Measurements from ENCODE around the gene HHAT.

The HHAT gene

GRCh38 chr1:210291786-210292230, 36.9 kb upstream of the HHAT start:
- H3K27ac Mint-ChIP-seq, result peak overlapping the region; percentile 97 to 98 (median 98)
- H3K36me3 Mint-ChIP-seq (ENCODE audit: low read depth), result no peaks in the 10 kb centered on the region
- H3K4me3 Mint-ChIP-seq, result peak overlapping the region; percentile 66 to 79 (median 76)
- peaks cover 56% of the 10 kb centered on the region for H3K4me1 Mint-ChIP-seq
- peaks cover 41% of the 10 kb centered on the region for H3K27me3 Mint-ChIP-seq (ENCODE audit: low read depth)
- no peak for TF ChIP-seq CTCF (IDR thresholded peaks at IDR 0.05; ENCODE audit: unreplicated experiment in 3 of 3)
- H3K9me3 Mint-ChIP-seq, result no peaks in the 10 kb centered on the region

GRCh38 chr1:210292231-210292871, 36.4 kb upstream of the HHAT start:
- no peaks in the 10 kb centered on the region for H3K36me3 Mint-ChIP-seq (ENCODE audit: low read depth)
- TF ChIP-seq CTCF (IDR thresholded peaks at IDR 0.05; ENCODE audit: unreplicated experiment in 3 of 3), result peak in 1 of 3 experiments; percentile 33
- H3K27me3 Mint-ChIP-seq (ENCODE audit: low read depth), result peaks cover 43% of the 10 kb centered on the region
- peak overlapping the region; percentile 76 to 86 (median 79) for H3K4me3 Mint-ChIP-seq
- peaks cover 61% of the 10 kb centered on the region for H3K4me1 Mint-ChIP-seq
- H3K27ac Mint-ChIP-seq, result peak overlapping the region; percentile 97 to 98 (median 98)
- no peaks in the 10 kb centered on the region for H3K9me3 Mint-ChIP-seq

- H3K36me3 Mint-ChIP-seq (ENCODE audit: low read depth), result no peaks in the 10 kb centered on the region
Measured at GRCh38 chr1:210293171-210293607, 35.5 kb upstream of the HHAT start.

DNA sequence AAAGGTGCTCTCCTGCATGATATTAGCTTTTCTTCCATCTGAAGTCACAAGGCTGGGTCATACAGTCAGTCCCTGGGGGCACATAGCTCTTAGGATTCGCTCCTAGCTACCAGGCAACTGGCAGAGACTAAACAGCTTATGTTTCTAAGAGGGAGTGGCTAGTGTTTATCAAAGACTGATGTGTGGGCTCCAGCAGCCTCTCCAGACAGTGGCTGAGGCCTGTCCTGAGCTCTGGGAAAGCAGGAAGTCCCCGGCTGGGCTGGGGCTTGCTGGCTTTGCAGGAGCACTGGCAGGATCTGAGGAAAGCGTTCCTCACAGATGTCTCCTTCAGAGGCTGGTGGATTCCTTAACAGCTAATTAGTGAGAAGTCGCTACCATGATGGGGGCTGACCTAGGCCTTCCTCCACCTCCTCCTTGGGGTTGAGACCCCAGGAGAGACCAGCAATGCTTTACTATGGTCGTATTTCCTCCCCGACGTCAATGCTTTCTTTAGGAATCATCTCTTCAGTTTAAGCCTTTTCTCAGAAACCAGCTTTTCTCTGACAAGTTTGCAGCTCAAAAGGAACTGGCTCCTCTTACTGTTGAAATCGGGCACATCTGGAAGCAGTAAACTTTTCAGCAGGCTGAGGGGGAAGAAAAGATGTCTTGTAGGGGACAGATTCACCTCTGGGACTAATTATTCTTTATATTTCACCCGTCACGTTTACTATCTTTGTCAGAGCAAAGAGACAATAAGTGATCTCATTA, 33.5 kb upstream of the HHAT start:
- TF ChIP-seq CTCF (IDR thresholded peaks at IDR 0.05; ENCODE audit: unreplicated experiment in 3 of 3), result no peak
- no peaks in the 10 kb centered on the region for H3K9me3 Mint-ChIP-seq
- no peaks in the 10 kb centered on the region for H3K36me3 Mint-ChIP-seq (ENCODE audit: low read depth)
- peak overlapping the region; percentile 58 to 69 (median 68) for H3K4me3 Mint-ChIP-seq
- H3K4me1 Mint-ChIP-seq, result peaks cover 66% of the 10 kb centered on the region
- peaks cover 32% of the 10 kb centered on the region for H3K27me3 Mint-ChIP-seq (ENCODE audit: low read depth)
- peak overlapping the region; percentile 83 to 97 (median 96) for H3K27ac Mint-ChIP-seq

More at GRCh38 chr1:210293171-210293607, 35.5 kb upstream of the HHAT start:
- H3K27ac Mint-ChIP-seq, result peak overlapping the region; percentile 97 to 98 (median 98)
- no peaks in the 10 kb centered on the region for H3K9me3 Mint-ChIP-seq
- peaks cover 39% of the 10 kb centered on the region for H3K27me3 Mint-ChIP-seq (ENCODE audit: low read depth)
- peaks cover 67% of the 10 kb centered on the region for H3K4me1 Mint-ChIP-seq
- H3K4me3 Mint-ChIP-seq, result peak overlapping the region; percentile 76 to 86 (median 79)
- TF ChIP-seq CTCF (IDR thresholded peaks at IDR 0.05; ENCODE audit: unreplicated experiment in 3 of 3), result no peak

DNA sequence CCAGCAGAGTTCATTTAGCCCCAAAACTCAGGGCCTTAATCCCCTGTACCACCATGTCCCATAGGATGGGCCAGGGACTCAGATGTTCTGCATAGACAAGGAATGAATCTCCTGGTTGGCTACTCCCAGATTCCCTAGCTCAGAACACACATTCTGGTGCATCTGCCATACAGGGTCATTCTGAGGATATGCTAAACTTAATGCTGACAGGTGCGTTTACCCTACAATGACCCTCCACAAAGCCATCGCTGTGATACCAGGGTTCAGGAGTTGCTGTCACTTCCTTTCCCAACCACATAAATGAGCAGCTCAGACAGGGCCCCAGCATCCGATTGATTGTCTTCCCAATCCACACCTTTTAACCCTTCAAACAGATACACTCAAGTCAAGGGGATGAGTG, 32.0 kb upstream of the HHAT start:
- no peaks in the 10 kb centered on the region for H3K9me3 Mint-ChIP-seq
- peak overlapping the region in 2 of 3 experiments; percentile 55 to 96 for H3K27ac Mint-ChIP-seq
- no peaks in the 10 kb centered on the region for H3K36me3 Mint-ChIP-seq (ENCODE audit: low read depth)
- no peak for TF ChIP-seq CTCF (IDR thresholded peaks at IDR 0.05; ENCODE audit: unreplicated experiment in 3 of 3)
- no peak overlapping the region for H3K4me3 Mint-ChIP-seq
- peaks cover 62% of the 10 kb centered on the region for H3K4me1 Mint-ChIP-seq
- H3K27me3 Mint-ChIP-seq (ENCODE audit: low read depth), result peaks cover 31% of the 10 kb centered on the region
